CD4-positive, alpha-beta T cell treated with Interleukin-2 at 100 ng/mL for 4 hours (primary cell): ENCODE data around the gene SORT1.

ENCODE experiments used
- DNase-seq: peaks from one replicate; pipeline ENCODE4 v3.0.0-alpha.2; 2020; ENCODE audit warnings: low spot score

SORT1 gene

DNA sequence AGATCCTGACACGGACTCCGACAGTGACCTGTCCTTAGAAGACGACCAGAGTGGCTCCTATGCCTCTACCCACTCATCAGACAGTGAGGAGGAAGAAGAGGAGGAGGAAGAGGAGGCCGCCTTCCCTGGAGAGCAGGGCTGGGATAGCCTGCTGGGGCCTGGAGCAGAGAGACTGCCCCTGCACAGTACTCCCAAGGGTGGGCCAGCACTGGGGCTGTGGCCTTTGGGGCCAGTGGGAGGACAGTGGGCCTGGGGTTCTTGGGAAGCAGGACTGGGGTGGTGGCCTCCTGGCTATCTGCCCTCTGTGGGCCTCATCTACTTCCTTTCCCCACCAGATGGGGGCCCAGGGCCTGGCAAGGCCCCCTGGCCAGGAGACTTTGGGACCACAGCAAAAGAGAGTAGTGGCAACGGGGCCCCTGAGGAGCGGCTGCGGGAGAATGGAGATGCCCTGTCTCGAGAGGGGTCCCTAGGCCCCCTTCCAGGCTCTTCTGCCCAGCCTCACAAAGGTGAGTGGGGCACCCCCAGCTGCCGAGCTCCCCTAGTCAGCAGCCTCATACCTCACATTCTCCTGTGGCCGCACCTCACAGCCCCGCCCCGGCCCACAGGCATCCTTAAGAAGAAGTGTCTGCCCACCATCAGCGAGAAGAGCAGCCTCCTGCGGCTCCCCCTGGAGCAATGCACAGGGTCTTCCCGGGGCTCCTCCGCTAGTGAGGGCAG, 124.7 kb downstream of the SORT1 start:
- DNase-seq: no peak

DNA sequence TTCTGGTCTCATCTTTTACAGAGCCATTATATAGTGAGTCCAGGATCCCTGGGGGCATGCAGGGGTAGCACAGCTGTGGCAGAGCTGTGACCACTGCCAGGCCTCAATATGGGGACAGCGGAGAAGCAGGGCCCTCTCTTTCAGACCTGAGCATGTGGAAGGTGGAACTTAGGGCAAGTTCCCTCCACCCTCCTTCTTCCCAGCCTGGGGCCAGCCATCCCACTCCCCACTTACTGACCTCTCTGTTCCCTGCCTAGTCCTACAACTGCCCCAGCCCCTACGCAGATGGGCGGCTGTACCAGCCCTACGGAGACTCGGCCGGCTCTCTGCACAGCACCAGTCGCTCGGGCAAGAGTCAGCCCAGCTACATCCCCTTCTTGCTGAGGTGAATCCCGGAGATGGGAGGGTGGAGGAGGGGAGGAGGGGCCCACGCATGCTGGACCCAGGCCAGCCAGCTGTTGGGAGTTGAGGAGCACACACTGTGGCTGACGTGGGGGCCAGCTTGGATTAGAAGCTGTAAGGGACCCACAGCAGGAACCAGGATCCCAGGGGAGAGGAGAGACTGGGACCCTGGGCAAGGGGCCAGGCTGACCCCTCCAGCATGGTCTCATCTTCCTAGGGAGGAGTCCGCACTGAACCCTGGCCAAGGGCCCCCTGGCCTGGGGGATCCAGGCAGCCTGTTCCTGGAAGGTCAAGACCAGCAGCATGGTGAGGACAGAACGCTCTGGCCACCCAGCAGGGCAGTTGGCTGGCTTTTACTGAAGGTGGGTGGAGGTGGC, 125.5 kb downstream of the SORT1 start:
- no peak for DNase-seq

DNA sequence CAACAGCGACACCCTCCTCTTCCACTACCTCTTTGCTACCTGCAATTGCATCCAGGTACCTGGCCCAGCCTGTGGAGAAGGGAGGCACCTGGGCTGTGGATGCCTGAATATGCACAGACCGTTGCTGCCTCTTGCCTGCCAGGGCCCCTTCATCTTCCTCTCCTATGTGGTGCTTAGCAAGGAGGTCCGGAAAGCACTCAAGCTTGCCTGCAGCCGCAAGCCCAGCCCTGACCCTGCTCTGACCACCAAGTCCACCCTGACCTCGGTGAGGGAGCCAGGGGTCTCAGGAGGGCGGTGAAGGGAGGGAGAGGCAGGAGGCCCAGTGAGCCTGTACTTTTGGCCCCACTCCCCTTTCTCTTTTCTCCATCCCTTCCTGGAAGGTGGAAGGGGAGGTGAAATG, 126.3 kb downstream of the SORT1 start:
- DNase-seq: no peak

DNA sequence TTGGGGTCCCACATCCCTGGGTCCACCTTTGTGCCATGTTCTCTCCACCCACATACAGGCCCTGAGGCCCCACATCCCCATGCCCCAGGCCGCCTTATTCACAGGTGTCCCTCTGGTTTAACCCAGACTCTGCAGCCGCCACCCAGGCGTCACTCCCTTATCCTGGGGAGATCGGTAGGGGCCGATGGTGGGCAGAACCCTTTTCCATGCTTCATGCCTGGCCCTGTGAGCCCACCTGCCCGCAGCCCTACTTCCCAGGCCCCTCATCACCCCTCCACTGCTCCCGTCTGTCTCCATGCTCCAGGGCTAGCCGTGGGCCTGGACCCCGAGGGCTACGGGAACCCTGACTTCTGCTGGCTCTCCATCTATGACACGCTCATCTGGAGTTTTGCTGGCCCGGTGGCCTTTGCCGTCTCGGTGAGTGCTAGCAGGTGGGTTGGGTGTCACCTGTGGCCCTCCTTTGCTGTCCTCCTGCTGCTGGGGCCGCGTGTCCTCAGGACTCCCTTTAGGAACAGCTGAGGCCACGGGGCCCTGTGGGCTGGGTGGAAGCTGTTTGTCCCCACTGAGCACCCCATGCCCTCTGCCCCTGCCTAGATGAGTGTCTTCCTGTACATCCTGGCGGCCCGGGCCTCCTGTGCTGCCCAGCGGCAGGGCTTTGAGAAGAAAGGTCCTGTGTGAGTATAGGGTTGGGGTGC, 126.9 kb downstream of the SORT1 start:
- DNase-seq: no peak

DNA sequence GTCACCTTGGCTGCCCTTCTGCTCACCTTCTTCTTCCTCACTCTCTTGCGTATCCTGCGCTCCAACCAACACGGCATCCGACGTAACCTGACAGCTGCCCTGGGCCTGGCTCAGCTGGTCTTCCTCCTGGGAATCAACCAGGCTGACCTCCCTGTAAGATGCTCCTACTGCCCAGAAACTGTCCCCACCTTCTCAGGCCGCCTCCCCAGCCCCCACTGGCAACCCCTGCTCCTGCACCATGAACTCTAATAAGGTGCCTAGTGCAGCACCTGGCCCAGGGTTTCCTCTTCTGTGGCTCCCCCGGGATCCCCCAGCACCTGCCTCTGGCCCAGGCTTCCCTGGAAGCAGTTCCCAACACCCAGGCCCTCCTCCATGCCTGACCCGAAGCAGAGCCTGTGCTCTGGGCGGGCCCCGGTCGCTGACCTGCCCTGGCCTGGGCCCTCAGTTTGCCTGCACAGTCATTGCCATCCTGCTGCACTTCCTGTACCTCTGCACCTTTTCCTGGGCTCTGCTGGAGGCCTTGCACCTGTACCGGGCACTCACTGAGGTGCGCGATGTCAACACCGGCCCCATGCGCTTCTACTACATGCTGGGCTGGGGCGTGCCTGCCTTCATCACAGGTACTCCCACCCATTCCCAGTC, 127.6 kb downstream of the SORT1 start:
- no peak for DNase-seq

DNA sequence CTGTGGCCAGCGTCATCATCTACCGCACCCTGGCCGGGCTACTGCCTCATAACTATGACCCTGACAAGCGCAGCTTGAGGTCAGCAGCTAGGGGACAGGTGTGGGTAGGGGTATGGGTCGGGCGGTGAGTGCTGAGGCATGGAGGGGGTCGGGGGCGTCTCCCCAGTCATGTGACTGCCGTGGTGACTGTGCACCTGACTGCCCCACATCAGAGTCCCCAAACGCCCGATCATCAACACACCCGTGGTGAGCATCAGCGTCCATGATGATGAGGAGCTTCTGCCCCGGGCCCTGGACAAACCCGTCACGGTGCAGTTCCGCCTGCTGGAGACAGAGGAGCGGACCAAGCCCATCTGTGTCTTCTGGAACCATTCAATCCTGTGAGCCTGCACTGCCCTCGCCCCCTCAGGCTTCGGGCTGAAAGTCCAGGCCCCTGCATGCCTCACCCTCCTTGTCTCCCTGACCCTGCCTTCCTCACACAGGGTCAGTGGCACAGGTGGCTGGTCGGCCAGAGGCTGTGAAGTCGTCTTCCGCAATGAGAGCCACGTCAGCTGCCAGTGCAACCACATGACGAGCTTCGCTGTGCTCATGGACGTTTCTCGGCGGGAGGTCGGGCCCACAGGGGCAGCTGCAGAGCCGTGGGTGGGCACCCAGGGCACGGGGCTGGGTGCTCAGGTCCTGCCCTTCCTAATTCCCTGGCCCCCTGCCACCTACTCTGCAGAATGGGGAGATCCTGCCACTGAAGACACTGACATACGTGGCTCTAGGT, 128.3 kb downstream of the SORT1 start:
- no peak for DNase-seq

DNA sequence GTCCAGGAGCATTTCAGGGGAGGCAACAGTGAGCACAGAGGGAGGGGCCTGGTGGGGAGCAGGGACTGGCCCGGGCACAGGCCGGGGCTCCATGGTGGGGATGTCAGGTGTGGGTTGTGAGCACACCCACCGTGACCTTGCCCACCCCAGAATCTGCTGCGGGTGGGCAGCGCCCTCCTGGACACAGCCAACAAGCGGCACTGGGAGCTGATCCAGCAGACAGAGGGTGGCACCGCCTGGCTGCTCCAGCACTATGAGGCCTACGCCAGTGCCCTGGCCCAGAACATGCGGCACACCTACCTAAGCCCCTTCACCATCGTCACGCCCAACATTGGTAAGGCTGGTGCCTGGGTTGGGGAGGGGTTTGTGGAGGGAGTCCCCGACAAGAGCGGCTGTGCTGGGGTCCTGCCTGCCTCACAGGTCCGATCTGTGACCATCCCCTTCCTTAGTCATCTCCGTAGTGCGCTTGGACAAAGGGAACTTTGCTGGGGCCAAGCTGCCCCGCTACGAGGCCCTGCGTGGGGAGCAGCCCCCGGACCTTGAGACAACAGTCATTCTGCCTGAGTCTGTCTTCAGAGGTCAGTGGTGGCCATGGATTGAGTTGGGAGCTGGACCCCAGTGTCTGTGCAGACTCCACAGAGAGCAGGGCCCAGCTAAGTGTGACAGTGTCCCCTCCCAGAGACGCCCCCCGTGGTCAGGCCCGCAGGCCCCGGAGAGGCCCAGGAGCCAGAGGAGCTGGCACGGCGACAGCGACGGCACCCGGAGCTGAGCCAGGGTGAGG, 129.1 kb downstream of the SORT1 start:
- no peak for DNase-seq

DNA sequence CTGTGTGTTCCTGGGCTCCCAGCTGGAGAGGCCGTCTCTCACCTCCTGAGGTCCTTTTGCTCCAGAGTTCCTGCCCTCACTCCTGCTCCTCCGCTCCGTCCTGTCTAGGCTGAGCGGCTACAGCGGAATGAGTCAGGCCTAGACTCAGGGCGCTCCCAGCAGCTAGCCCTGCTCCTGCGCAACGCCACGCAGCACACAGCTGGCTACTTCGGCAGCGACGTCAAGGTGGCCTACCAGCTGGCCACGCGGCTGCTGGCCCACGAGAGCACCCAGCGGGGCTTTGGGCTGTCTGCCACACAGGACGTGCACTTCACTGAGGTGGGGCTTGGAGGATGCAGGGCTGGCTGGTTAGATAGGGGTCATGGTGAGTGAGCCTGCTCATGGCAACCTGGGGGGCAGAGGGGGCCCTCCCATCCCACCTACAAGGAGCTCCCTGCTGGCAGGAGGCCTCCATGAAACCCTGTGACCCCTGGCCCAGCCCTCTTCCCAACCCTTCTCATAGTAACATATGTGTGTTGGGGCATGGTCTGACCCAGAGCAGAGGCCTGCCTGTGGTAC, 129.9 kb downstream of the SORT1 start:
- DNase-seq: no peak

DNA sequence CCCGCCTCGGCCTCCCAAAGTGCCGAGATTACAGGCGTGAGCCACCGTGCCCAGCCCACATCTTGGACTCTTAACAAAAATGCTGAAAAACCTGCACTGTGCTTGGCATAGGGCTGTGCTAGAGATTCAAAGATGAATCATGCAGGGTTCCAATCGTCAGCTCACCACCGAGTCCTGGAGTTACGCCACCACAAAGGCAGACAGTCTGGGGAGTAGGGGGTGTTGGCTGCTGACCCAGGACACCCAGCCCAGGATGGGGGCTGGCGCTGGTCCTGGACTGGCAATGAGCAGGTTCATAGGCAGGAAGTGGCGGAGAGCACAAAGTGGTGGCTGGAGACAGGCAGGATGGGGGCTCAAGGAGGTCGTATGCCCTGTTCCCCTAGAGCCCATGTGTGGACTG, 130.8 kb downstream of the SORT1 start:
- no peak for DNase-seq

DNA sequence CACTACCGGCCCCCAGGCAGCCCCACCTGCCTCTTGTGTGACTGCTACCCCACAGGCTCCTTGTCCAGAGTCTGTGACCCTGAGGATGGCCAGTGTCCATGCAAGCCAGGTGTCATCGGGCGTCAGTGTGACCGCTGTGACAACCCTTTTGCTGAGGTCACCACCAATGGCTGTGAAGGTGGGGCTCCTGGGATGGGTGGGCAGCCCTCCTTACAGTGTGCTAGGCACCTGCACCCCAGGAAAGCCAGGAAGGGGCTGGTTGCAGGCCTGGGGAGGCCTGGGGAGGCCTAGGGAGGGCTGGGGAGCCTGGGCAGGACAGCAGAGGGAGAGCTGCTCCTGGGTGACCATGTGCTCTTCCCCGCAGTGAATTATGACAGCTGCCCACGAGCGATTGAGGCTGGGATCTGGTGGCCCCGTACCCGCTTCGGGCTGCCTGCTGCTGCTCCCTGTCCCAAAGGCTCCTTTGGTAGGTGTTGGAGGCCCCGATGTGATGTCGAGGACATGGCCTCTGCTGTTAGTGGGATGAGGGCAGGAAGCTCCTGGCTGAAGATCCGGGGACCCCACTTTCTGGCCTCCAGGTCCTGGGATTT, 131.9 kb downstream of the SORT1 start:
- no peak for DNase-seq

DNA sequence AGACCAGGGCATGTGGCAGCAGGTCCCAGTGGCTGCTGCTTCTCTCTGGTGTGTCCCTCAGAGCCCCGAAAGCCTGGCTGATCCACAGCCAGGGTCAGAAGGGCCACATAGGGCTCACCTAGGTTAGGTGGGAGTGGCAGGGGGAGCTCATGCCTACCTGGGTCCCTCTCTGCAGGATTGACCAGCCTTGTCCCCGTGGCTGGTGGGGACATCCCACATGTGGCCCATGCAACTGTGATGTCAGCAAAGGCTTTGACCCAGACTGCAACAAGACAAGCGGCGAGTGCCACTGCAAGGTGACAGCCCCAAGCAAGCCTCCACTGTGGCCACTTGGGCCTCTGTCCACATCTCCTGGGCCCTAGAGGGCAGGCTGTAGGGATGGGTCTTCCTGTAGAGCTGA, 132.7 kb downstream of the SORT1 start:
- DNase-seq: no peak

DNA sequence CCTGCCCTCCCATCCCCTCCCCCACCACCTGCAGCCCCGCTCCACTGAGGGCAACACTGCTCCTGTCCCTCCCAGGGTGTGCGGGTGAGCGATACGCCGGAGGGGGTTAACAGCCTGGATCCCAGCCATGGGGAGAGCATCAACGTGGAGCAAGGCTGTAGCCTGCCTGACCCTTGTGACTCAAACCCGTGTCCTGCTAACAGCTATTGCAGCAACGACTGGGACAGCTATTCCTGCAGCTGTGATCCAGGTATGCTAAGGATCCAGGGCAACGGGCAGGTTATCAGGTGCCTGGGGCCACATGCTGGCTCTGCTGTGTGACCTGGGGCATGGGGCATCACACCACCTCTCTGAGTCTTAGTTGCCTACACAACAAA, 133.4 kb downstream of the SORT1 start:
- no peak for DNase-seq

DNA sequence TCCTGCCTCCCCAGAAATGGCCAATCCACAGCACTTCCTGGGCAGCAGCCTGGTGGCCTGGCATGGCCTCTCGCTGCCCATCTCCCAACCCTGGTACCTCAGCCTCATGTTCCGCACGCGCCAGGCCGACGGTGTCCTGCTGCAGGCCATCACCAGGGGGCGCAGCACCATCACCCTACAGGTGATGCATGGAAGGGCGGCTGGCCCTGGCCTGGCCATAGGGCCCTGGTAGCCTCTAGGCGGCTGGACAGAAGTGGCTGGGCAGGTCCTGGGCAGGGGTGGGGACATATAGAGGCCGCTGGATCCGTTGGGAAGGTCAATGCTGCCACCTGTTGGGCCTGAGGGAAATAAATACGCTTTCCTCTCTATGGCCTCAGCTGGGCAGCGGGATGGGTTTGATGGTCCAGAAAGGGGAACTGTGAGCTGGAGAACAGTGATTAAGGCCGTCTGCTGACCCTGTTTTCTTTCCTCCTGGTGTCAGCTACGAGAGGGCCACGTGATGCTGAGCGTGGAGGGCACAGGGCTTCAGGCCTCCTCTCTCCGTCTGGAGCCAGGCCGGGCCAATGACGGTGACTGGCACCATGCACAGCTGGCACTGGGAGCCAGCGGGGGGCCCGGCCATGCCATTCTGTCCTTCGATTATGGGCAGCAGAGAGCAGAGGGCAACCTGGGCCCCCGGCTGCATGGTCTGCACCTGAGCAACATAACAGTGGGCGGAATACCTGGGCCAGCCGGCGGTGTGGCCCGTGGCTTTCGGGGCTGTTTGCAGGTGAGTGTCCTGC, 133.9 kb downstream of the SORT1 start:
- peak; percentile 70 for DNase-seq

DNA sequence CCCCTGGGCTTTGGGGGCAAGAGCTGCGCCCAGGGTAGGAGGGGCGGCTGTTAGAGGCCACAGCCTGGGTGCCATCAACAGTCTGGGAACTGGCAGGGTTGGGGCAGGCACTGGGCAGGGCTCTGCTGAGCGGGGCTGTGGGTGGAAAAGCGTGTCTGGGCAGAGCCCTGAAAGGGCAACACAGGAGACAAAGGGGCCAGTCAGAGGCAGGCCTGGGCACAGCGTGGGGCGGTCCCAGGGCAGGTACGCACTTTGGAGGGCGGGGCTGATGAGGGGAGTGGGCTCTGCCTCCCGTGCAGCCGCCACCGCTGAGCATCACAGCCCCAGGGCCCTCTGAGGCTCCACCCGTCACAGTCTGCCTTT, 134.5 kb downstream of the SORT1 start:
- no peak for DNase-seq

DNA sequence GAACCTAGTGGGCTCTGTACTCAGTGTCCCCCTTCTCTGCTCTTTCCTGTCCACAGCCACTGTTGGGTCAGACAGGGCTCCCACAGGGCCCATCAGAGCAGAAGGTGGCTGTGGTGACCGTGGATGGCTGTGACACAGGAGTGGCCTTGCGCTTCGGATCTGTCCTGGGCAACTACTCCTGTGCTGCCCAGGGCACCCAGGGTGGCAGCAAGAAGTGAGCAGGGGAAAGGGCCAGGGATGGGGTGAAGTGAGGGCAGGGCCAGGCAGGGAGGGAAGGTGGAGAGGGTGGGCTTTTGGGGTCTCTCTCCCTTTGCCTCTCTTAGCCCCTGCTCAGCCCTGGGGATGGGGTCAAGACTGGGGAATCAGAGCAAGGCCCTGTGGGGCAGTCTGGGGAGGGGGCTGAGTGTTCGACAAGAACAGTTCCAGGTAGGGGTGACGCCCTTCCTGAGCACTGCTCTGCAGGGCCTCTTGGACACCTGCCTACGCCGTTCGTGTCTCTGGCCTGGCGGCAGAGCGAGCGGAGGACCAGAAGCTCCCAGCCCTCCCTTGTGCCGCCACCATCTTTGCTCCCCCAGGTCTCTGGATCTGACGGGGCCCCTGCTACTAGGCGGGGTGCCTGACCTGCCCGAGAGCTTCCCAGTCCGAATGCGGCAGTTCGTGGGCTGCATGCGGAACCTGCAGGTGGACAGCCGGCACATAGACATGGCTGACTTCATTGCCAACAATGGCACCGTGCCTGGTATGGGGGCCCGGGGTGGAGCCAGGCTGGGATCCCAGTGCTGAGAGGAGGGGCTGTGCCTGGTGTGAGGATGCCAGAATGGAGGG, 135.3 kb downstream of the SORT1 start:
- DNase-seq: no peak

DNA sequence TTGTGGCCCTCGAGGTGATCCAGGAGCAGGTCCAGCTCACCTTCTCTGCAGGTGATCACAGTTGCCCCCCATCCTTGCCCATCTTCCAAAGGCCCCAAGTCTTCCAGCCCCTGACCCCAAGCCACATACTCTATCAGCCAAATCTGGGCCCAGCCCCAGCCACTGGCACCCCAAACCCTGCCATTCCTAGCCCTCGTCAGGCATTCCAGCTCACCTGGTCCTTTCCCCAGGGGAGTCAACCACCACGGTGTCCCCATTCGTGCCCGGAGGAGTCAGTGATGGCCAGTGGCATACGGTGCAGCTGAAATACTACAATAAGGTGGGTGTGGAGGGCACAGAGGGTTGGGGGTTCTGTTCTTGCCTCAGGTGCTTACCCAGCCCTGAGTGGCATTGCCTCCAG, 136.1 kb downstream of the SORT1 start:
- no peak for DNase-seq

DNA sequence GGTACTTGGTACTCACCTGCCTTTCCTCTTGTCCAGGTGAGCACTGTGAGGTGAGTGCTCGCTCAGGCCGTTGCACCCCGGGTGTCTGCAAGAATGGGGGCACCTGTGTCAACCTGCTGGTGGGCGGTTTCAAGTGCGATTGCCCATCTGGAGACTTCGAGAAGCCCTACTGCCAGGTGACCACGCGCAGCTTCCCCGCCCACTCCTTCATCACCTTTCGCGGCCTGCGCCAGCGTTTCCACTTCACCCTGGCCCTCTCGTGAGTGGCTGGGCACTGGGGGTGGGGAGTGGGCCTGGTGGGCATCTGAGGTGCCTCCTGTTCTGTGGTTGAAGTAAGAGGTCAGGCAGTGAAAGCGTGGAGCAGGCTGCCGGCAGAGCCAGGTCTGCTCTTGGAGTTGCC, 136.7 kb downstream of the SORT1 start:
- no peak for DNase-seq

DNA sequence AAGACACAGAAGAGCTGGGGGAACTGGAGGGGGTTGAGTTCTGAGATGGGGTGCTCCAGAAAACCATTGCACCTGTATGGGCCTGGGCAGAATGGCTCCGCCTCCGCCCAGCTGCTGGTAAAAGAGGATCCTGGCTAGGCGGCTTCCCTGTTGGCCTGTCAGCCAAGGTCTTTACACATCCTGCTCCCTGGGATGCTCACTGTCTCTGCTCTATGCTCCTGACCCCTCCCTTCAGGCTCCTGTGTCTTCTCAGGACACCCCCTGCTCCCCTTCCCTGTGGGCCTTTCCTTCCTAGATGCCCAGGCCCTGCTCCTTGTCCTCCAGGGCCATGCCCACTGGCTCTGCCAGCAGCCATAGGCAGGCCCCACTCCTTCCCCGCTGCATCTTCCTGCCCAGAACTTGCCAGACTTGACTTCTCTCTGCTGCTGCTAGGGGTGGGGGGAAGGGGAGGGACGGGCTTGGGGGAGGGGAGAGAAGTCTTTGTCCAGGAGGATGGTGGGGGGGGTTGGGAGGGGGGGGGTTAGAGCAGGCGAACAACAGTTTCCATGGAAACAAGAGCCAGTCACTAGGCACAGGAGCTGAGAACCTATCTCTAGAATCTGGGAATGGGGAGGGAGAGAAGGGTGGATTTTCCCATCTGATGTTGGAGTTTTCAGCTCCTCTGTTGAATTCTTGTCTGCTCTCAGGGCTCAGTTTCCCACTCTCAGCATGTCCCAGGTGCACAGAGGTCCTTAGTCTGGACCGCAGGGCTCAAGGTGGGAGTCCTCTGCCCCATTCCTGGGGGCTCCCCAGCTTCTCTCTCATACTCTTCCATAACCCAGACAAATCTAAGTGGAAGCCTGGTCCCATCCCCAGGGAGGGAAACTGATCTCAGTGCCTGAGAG, 137.8 kb downstream of the SORT1 start:
- no peak for DNase-seq
